GM18873 (cell line): ENCODE results near the gene TBL1XR1.

Experiments used
- ATAC-seq: cut with Tn5 transposase; IDR thresholded peaks from one replicate; pipeline ENCODE4 v1.9.1; 2021; ENCODE audit warnings: mild to moderate bottlenecking, moderate library complexity, moderate number of reproducible peaks; ENCODE audit not compliant: unreplicated experiment, low FRiP score

Gene TBL1XR1

GRCh38 chr3:177071496-177072156, 125.7 kb downstream of the TBL1XR1 start:
- no peak for ATAC-seq

GRCh38 chr3:177069514-177070329, 127.6 kb downstream of the TBL1XR1 start:
- no peak for ATAC-seq

- no peak for ATAC-seq
Measured at GRCh38 chr3:177068967-177069366, 128.3 kb downstream of the TBL1XR1 start.

GRCh38 chr3:177066068-177066467, 131.2 kb downstream of the TBL1XR1 start:
- no peak for ATAC-seq

- ATAC-seq = no peak
Measured at GRCh38 chr3:177065285-177066033, 131.8 kb downstream of the TBL1XR1 start.

- no peak for ATAC-seq
Measured at GRCh38 chr3:177062052-177062732, 135.1 kb downstream of the TBL1XR1 start.

GRCh38 chr3:177061369-177061768, 135.9 kb downstream of the TBL1XR1 start:
- no peak for ATAC-seq

GRCh38 chr3:177060492-177060891, 136.8 kb downstream of the TBL1XR1 start:
- no peak for ATAC-seq

GRCh38 chr3:177058648-177059047, 138.6 kb downstream of the TBL1XR1 start:
- ATAC-seq = no peak

GRCh38 chr3:177057768-177058167, 139.5 kb downstream of the TBL1XR1 start:
- ATAC-seq = peak; percentile 97

GRCh38 chr3:177056927-177057326, 140.4 kb downstream of the TBL1XR1 start:
- ATAC-seq = no peak

GRCh38 chr3:177055605-177056571, 141.4 kb downstream of the TBL1XR1 start:
- no peak for ATAC-seq

GRCh38 chr3:177053107-177053506, 144.2 kb downstream of the TBL1XR1 start:
- ATAC-seq = no peak

- no peak for ATAC-seq
Measured at GRCh38 chr3:177051411-177051810, 145.9 kb downstream of the TBL1XR1 start.

GRCh38 chr3:177050501-177051237, 146.6 kb downstream of the TBL1XR1 start:
- ATAC-seq = no peak

- ATAC-seq = no peak
Measured at GRCh38 chr3:177045767-177046166, 151.5 kb downstream of the TBL1XR1 start.

GRCh38 chr3:177045222-177045621, 152.1 kb downstream of the TBL1XR1 start:
- ATAC-seq = no peak

- ATAC-seq = no peak
Measured at GRCh38 chr3:177041730-177042551, 155.3 kb downstream of the TBL1XR1 start.
